Measurements from ENCODE around the gene SULF2.

DNA sequence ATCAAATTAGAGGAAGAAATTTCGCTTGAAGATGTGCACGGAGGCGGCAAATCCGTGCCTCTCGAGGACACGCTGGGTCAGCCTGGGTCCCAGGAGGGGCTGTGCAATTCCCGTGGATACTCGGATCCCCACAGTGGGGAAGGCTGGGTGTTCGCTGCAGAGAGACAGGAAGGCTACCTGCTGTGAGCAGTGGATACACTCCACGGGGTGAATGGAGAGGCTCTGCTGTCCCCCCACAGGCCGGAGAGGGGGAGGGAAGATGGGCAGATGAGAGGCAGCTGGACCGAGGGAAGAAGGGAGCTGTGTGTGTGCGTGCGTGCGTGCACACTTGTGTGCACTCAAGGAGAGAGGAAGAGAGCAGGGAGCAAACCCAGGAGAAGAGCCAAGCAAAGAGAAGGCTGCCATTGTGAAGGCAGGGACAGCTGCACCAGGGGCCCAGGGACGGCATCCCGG lies 57.3 kb downstream of the SULF2 start:
- TF ChIP-seq, protein P1, sequence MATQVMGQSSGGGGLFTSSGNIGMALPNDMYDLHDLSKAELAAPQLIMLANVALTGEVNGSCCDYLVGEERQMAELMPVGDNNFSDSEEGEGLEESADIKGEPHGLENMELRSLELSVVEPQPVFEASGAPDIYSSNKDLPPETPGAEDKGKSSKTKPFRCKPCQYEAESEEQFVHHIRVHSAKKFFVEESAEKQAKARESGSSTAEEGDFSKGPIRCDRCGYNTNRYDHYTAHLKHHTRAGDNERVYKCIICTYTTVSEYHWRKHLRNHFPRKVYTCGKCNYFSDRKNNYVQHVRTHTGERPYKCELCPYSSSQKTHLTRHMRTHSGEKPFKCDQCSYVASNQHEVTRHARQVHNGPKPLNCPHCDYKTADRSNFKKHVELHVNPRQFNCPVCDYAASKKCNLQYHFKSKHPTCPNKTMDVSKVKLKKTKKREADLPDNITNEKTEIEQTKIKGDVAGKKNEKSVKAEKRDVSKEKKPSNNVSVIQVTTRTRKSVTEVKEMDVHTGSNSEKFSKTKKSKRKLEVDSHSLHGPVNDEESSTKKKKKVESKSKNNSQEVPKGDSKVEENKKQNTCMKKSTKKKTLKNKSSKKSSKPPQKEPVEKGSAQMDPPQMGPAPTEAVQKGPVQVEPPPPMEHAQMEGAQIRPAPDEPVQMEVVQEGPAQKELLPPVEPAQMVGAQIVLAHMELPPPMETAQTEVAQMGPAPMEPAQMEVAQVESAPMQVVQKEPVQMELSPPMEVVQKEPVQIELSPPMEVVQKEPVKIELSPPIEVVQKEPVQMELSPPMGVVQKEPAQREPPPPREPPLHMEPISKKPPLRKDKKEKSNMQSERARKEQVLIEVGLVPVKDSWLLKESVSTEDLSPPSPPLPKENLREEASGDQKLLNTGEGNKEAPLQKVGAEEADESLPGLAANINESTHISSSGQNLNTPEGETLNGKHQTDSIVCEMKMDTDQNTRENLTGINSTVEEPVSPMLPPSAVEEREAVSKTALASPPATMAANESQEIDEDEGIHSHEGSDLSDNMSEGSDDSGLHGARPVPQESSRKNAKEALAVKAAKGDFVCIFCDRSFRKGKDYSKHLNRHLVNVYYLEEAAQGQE (IDR thresholded peaks at IDR 0.05; ENCODE audit: low read depth), result no peak
- TF ChIP-seq ZBTB7A (IDR thresholded peaks at IDR 0.05; ENCODE audit: low read depth) (no peak), TEAD4 (IDR thresholded peaks at IDR 0.05) (no peak), RAD21 (IDR thresholded peaks at IDR 0.05; ENCODE audit: low read depth) (no peak), FOXM1 (IDR thresholded peaks at IDR 0.05; ENCODE audit: borderline replicate concordance, low read depth) (no peak)
- TF ChIP-seq, protein P2, sequence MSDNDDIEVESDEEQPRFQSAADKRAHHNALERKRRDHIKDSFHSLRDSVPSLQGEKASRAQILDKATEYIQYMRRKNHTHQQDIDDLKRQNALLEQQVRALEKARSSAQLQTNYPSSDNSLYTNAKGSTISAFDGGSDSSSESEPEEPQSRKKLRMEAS (IDR thresholded peaks at IDR 0.05), result no peak
